GM18519 (cell line): ENCODE results near the gene PYGO2.
"Not testable (repeated sequence)": the region's sequence is repeated elsewhere in the genome, so short reads cannot be mapped to it uniquely, and the experiment has no call there.

Source experiments
- ATAC-seq: cut with Tn5 transposase; IDR thresholded peaks from one replicate; pipeline ENCODE4 v1.9.1; 2021; ENCODE audit warnings: mild to moderate bottlenecking, moderate library complexity; ENCODE audit not compliant: unreplicated experiment, low FRiP score

The PYGO2 gene

GRCh38 chr1:154925335-154926170 lies 36.0 kb downstream of the PYGO2 start:
- ATAC-seq, result no peak

GRCh38 chr1:154923695-154924094 lies 37.9 kb downstream of the PYGO2 start:
- no peak for ATAC-seq

- no peak for ATAC-seq
These were observed 48.3 kb downstream of the PYGO2 start for GRCh38 chr1:154913273-154913672.

DNA sequence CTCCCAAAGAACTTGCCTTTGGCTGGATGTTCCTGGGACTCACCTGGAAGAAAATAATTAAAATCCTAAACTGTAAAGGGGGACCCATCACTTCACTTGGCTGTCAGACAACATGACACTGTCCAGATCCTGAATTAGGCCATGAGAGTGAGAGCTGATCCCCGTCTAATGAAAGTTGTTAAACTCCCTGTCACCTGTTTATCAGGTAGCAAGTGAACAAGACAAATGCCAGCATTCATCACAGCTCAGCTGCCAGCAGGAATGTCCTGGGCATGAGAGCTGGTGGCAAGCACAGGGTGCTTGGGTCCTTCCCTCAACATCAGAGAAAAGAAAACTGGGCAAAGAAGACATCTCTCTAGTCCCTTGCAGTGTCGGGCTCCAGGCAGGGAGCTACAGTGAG lies 48.8 kb downstream of the PYGO2 start:
- ATAC-seq, result no peak

GRCh38 chr1:154911691-154912550 lies 49.7 kb downstream of the PYGO2 start:
- ATAC-seq, result no peak

DNA sequence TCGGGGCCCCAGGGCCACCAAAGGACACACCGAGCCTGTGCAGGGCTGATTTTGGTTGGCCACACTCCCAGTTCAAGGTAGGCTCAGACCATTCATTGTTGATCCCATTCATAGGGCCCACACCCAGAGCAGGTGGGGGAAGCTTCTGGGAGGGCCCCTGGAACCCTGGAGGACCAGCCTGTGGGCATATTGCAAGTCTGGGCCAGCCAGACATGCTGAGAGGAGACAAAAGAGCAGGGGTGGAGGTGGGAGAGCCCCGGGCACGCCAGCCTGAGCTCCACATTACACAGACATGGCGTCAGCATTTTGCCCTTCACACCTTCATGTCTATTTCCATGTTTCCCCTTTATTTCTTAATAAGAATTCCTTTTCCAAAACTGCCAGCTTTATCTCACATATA lies 50.7 kb downstream of the PYGO2 start:
- no peak for ATAC-seq

DNA sequence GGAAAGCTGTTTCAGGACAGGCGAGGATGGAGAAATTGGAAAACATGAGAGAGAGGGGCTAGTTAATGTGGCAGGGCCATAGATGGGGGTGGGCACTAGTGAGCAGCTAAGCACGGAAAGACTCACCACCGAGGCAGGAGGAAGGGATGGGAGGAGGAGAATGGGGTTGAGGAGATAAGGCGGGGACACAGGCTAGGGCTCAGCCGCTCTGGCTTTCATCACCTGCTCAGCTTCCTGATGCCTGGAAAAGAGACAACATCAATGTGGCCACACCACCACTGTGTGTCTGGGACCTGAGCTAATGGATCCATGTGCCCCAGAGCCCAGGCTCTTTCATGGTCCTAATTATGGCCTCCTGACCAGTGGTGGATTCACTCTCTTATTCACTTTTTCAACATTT lies 52.6 kb downstream of the PYGO2 start:
- no peak for ATAC-seq

DNA sequence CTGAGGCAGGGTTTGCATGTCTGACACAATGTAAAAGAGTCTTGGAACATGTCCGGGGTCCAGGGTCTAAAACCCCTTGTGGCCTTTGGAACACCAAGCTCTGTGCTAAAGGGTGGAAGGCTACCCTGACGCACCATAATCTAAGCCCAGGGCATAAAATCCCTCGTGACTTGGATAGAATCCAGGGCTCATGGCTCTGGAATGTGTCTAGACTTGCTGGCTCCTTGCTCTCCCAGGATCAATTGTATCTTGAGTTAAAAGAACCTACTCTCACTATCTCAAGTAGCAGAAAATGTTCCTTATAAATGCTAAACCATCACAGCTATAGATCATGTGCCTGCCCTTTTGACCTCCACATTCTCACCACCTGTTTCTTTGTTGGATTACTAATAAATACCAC lies 53.5 kb downstream of the PYGO2 start:
- not testable (repeated sequence) for ATAC-seq
